ENCODE measurements around the gene TENM4. TPM values are rescaled to one million over a fixed set of nuclear protein-coding genes. Genes with fewer than 3 reads are reported as not detected.

Gene TENM4
- total and polyA plus RNA-seq, 2 of the 8 experiments (the other 6 are each of a cell fraction or from before 2014, with no cell fraction given), result 3.5 to 7.2 TPM

GRCh38 chr11:79018371-79018849, 422.4 kb downstream of the TENM4 start (continued):
- TF ChIP-seq TCF12 (IDR thresholded peaks at IDR 0.05; ENCODE audit: low read depth, low read length) (no peak), SP4 (IDR thresholded peaks at IDR 0.05; ENCODE audit: low read length) (no peak), MAX (IDR thresholded peaks at IDR 0.05) (no peak), KDM1A (IDR thresholded peaks at IDR 0.05; ENCODE audit: borderline replicate concordance, low read length) (no peak)
